ENCODE measurements around the gene IFITM5. TPM values are rescaled to one million over a fixed set of nuclear protein-coding genes. Genes with fewer than 3 reads are reported as not detected.

IFITM5 gene
- total RNA-seq, 2 experiments from 2014 or later = not detected

GRCh38 chr11:255176-255575, 44.1 kb downstream of the IFITM5 start:
- Mint-ChIP-seq H3K27me3 (peaks cover 8% of the 10 kb centered on the region), H3K9me3 (no peaks in the 10 kb centered on the region), H3K4me1 (peaks cover 8% of the 10 kb centered on the region), H3K4me3 (no peak overlapping the region), H3K27ac (no peak overlapping the region), H3K36me3 (ENCODE audit: low read depth) (peaks cover 33% of the 10 kb centered on the region)
- ChIA-PET CTCF (no interaction called here), POLR2A (no interaction called here)
- DNase-seq = no peak

GRCh38 chr11:253886-254270, 45.4 kb downstream of the IFITM5 start:
- Mint-ChIP-seq H3K36me3 (ENCODE audit: low read depth) (peaks cover 43% of the 10 kb centered on the region), H3K4me1 (peaks cover 11% of the 10 kb centered on the region), H3K27me3 (peaks cover 6% of the 10 kb centered on the region), H3K27ac (no peak overlapping the region), H3K4me3 (no peak overlapping the region), H3K9me3 (no peaks in the 10 kb centered on the region)
- CTCF ChIA-PET = no interaction called here
- DNase-seq = no peak
- POLR2A ChIA-PET = interaction anchor here (2.6 to 4.8 kb wide), 2 partner anchors 14 to 17 kb away, joined by 8 to 25 read pairs; partner anchors contain the start of gene PSMD13

- CTCF ChIA-PET = interaction anchor here (2.9 to 4.2 kb wide), 3 partner anchors 14 to 195 kb away, joined by 12 to 36 read pairs (median 17); no protein-coding TSS in a partner anchor
- DNase-seq = no peak
- Mint-ChIP-seq H3K27ac (no peak overlapping the region), H3K9me3 (no peaks in the 10 kb centered on the region), H3K4me1 (peaks cover 11% of the 10 kb centered on the region), H3K4me3 (no peak overlapping the region), H3K36me3 (ENCODE audit: low read depth) (peaks cover 48% of the 10 kb centered on the region), H3K27me3 (peaks cover 5% of the 10 kb centered on the region)
- POLR2A ChIA-PET = interaction anchor here (2.6 to 4.8 kb wide), 2 partner anchors 15 to 16 kb away, joined by 8 to 25 read pairs; partner anchors contain the start of gene PSMD13
These were observed 46.0 kb downstream of the IFITM5 start for GRCh38 chr11:253160-253885.

- H3K9me3 Mint-ChIP-seq = no peaks in the 10 kb centered on the region
- no peak overlapping the region for H3K27ac Mint-ChIP-seq
- POLR2A ChIA-PET = interaction anchor here (2.6 to 4.8 kb wide), 3 partner anchors 15 to 27 kb away, joined by 8 to 25 read pairs (median 14); partner anchors contain the start of genes NLRP6 and PSMD13
- peaks cover 11% of the 10 kb centered on the region for H3K4me1 Mint-ChIP-seq
- no peaks in the 10 kb centered on the region for H3K27me3 Mint-ChIP-seq
- DNase-seq = no peak
- CTCF ChIA-PET = interaction anchor here (2.5 to 4.2 kb wide), 4 partner anchors 13 to 195 kb away, joined by 12 to 36 read pairs (median 14); no protein-coding TSS in a partner anchor
- no peak overlapping the region for H3K4me3 Mint-ChIP-seq
- peaks cover 54% of the 10 kb centered on the region for H3K36me3 Mint-ChIP-seq (ENCODE audit: low read depth)
These were observed 46.7 kb downstream of the IFITM5 start for GRCh38 chr11:252666-253065.

GRCh38 chr11:251550-251949, 47.8 kb downstream of the IFITM5 start:
- Mint-ChIP-seq H3K4me1 (peaks cover 11% of the 10 kb centered on the region), H3K9me3 (no peaks in the 10 kb centered on the region), H3K27ac (no peak overlapping the region), H3K27me3 (no peaks in the 10 kb centered on the region), H3K36me3 (ENCODE audit: low read depth) (peaks cover 64% of the 10 kb centered on the region), H3K4me3 (no peak overlapping the region)
- DNase-seq = no peak
- ChIA-PET CTCF (interaction anchor here (0.8 to 4.2 kb wide), 33 partner anchors 8 to 196 kb away, joined by 3 to 36 read pairs (median 6); partner anchors contain the start of genes BET1L, NLRP6, PSMD13 and RIC8A), POLR2A (interaction anchor here (0.9 to 4.8 kb wide), 12 partner anchors 9 to 110 kb away, joined by 3 to 31 read pairs (median 4); partner anchors contain the start of genes BET1L, IFITM2, NLRP6 and PGGHG)

GRCh38 chr11:250740-251299, 48.5 kb downstream of the IFITM5 start:
- peak overlapping the region; percentile 59 for H3K27ac Mint-ChIP-seq
- ChIA-PET CTCF (interaction anchor here (0.8 to 4.2 kb wide), 37 partner anchors 9 to 200 kb away, joined by 3 to 36 read pairs (median 6); partner anchors contain the start of genes BET1L, NLRP6, PSMD13 and RIC8A), POLR2A (interaction anchor here (0.5 to 4.8 kb wide), 17 partner anchors 10 to 285 kb away, joined by 3 to 31 read pairs (median 4); partner anchors contain the start of genes BET1L, HRAS, IFITM2 and NLRP6)
- no peaks in the 10 kb centered on the region for H3K9me3 Mint-ChIP-seq
- H3K4me3 Mint-ChIP-seq = no peak overlapping the region
- H3K27me3 Mint-ChIP-seq = no peaks in the 10 kb centered on the region
- peaks cover 71% of the 10 kb centered on the region for H3K36me3 Mint-ChIP-seq (ENCODE audit: low read depth)
- H3K4me1 Mint-ChIP-seq = peaks cover 11% of the 10 kb centered on the region
- peak; percentile 84 for DNase-seq

- ChIA-PET CTCF (interaction anchor here (0.9 to 4.2 kb wide), 34 partner anchors 8 to 201 kb away, joined by 3 to 36 read pairs (median 6); partner anchors contain the start of genes BET1L, NLRP6, PSMD13 and RIC8A), POLR2A (interaction anchor here (0.8 to 4.8 kb wide), 15 partner anchors 11 to 285 kb away, joined by 3 to 31 read pairs (median 4); partner anchors contain the start of genes HRAS, IFITM2, NLRP6 and PGGHG)
- Mint-ChIP-seq H3K27me3 (no peaks in the 10 kb centered on the region), H3K4me3 (no peak overlapping the region), H3K4me1 (peaks cover 13% of the 10 kb centered on the region), H3K9me3 (no peaks in the 10 kb centered on the region), H3K36me3 (ENCODE audit: low read depth) (peaks cover 76% of the 10 kb centered on the region), H3K27ac (no peak overlapping the region)
- no peak for DNase-seq
These were observed 49.1 kb downstream of the IFITM5 start for GRCh38 chr11:250274-250673.

GRCh38 chr11:249062-249461, 50.3 kb downstream of the IFITM5 start:
- CTCF ChIA-PET = interaction anchor here (1.3 kb wide), 1 partner anchor 106 kb away, joined by 5 read pairs; no protein-coding TSS in a partner anchor

More at GRCh38 chr11:249062-249461, 50.3 kb downstream of the IFITM5 start:
- Mint-ChIP-seq H3K27me3 (no peaks in the 10 kb centered on the region), H3K4me3 (no peak overlapping the region), H3K9me3 (no peaks in the 10 kb centered on the region), H3K36me3 (ENCODE audit: low read depth) (peaks cover 86% of the 10 kb centered on the region), H3K4me1 (peaks cover 19% of the 10 kb centered on the region), H3K27ac (no peak overlapping the region)
- DNase-seq = no peak
- POLR2A ChIA-PET = interaction anchor here (1.1 to 4.8 kb wide), 3 partner anchors 11 to 42 kb away, joined by 3 to 31 read pairs (median 25); partner anchors contain the start of genes BET1L, PSMD13, RIC8A and SIRT3

Other genes with a start within 250 kb of the IFITM5 start
- not detected for gene SCGB1C1, start 106.4 kb downstream of the IFITM5 start, total RNA-seq
- gene BET1L, start 92.1 kb downstream of the IFITM5 start, total RNA-seq = 10 to 100 TPM; 39.3 to 44.5 TPM
- 100 to 1,000 TPM in 1 of 2 experiments, 10 to 100 TPM in 1; 98.7 to 103 TPM for gene RIC8A, start 91.8 kb downstream of the IFITM5 start, total RNA-seq
- gene SIRT3, start 63.2 kb downstream of the IFITM5 start, total RNA-seq = 10 to 100 TPM; 11.6 to 16.3 TPM
- gene PSMD13, start 62.5 kb downstream of the IFITM5 start, total RNA-seq = 100 to 1,000 TPM; 156 to 160 TPM
- gene NLRP6, start 21.1 kb downstream of the IFITM5 start, total RNA-seq = 1 to 10 TPM; 2.5 TPM
- 100 to 1,000 TPM; 113 to 117 TPM for gene PGGHG, start 10.4 kb downstream of the IFITM5 start, total RNA-seq
- 1,000 to 10,000 TPM; 1,637 to 1,643 TPM for gene IFITM2, start 8.3 kb upstream of the IFITM5 start, total RNA-seq
- gene IFITM1, start 14.5 kb upstream of the IFITM5 start, total RNA-seq = 1,000 to 10,000 TPM; 1,010 to 1,055 TPM
- gene IFITM3, start 21.3 kb upstream of the IFITM5 start, total RNA-seq = 10 to 100 TPM; 52.3 to 58.8 TPM
- under 1 TPM; 0.23 to 0.53 TPM for gene B4GALNT4, start 70.0 kb upstream of the IFITM5 start, total RNA-seq
- gene PKP3, start 94.7 kb upstream of the IFITM5 start, total RNA-seq = not detected
- 100 to 1,000 TPM; 170 to 178 TPM for gene SIGIRR, start 115.5 kb upstream of the IFITM5 start, total RNA-seq
- 10 to 100 TPM; 69.2 to 73.5 TPM for gene ANO9, start 142.5 kb upstream of the IFITM5 start, total RNA-seq
- gene PTDSS2, start 150.8 kb upstream of the IFITM5 start, total RNA-seq = 10 to 100 TPM; 20.1 to 21.5 TPM
- gene RNH1, start 207.7 kb upstream of the IFITM5 start, total RNA-seq = 100 to 1,000 TPM; 109 to 117 TPM
- gene HRAS, start 236.1 kb upstream of the IFITM5 start, total RNA-seq = 10 to 100 TPM; 45.1 to 52.5 TPM
- 1 to 10 TPM; 2.2 to 2.5 TPM for gene LRRC56, start 238.0 kb upstream of the IFITM5 start, total RNA-seq